Measurements from ENCODE around the gene CLRN2. TPM values are rescaled to one million over a fixed set of nuclear protein-coding genes. Genes with fewer than 3 reads are reported as not detected.

Gene CLRN2
- total RNA-seq, 1 experiment from 2014 or later = not detected

DNA sequence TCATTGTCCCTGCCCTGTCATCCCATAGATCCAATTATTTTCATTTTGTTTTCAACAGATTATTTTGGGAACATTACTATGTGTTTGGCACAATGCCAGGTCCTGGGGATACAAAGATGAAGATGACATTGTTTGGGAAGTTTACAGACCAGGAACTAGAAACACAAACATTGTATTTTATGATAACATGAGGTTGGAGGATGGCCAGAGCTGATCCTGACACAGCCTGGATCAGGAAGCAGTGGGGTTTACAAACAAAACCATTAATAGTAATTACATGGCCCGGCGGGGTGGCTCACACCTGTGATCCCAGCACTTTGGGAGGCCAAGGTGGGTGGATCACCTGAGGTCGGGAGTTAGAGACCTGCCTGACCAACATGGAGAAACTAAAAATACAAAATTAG, 29.9 kb downstream of the CLRN2 start:
- Histone ChIP-seq H3K4me1 (ENCODE audit: insufficient read depth, low read length) (peaks cover 1% of the 10 kb centered on the region; the same call in 1 of the 2 replicates), H3T11ph (ENCODE audit: low read length) (no peak overlapping the region), H3K9me3 (ENCODE audit: control insufficient read depth, low read depth, low read length) (no peaks in the 10 kb centered on the region), H3K23me2 (ENCODE audit: insufficient read length, low read depth, low read length, poor library complexity, severe bottlenecking) (no peaks in the 10 kb centered on the region), H3K27ac (ENCODE audit: insufficient read length, low read depth, low read length) (no peak overlapping the region), H4K5ac (ENCODE audit: insufficient read length, low read depth, low read length) (no peak overlapping the region), H2BK120ac (ENCODE audit: low read depth, low read length, poor library complexity, severe bottlenecking) (no peak overlapping the region), H3K14ac (ENCODE audit: insufficient read depth, low read length) (no peak overlapping the region), H2BK20ac (ENCODE audit: low read depth, low read length, poor library complexity, severe bottlenecking) (no peak overlapping the region), H3K79me1 (ENCODE audit: insufficient read depth, low read depth, low read length, poor library complexity, severe bottlenecking) (no peaks in the 10 kb centered on the region), H3K18ac (ENCODE audit: insufficient read length, low read depth, low read length) (no peak overlapping the region), H3K56ac (ENCODE audit: insufficient read length, low read depth, low read length) (no peak overlapping the region), H3K27me3 (ENCODE audit: insufficient read depth, low read length) (peaks cover 4% of the 10 kb centered on the region; the same call in 1 of the 2 replicates), H4K20me1 (ENCODE audit: control insufficient read depth, insufficient read depth, insufficient read length) (no peaks in the 10 kb centered on the region), H3K9ac (ENCODE audit: extremely low read depth, insufficient read length, low read length) (no peak overlapping the region), H4K91ac (ENCODE audit: insufficient read length, low read depth, low read length) (no peak overlapping the region), H2BK12ac (ENCODE audit: insufficient read length, low read depth, low read length) (no peak overlapping the region), H2BK5ac (ENCODE audit: insufficient read length, low read length) (no peak overlapping the region), H3K4me2 (ENCODE audit: insufficient read depth, insufficient read length, low read length) (no peak overlapping the region), H2AK5ac (ENCODE audit: insufficient read length, low read length) (no peak overlapping the region), H3K79me2 (ENCODE audit: insufficient read depth, low read length) (no peaks in the 10 kb centered on the region), H3K4ac (ENCODE audit: low read depth, low read length) (no peak overlapping the region), H4K8ac (replicated peaks; ENCODE audit: insufficient read length, low read depth, low read length) (no peak overlapping the region), H2BK15ac (ENCODE audit: low read depth, low read length) (no peak overlapping the region), H3K23ac (ENCODE audit: insufficient read length, low read depth, low read length) (no peak overlapping the region), H2AFZ (ENCODE audit: low read length) (no peak overlapping the region)
- no CpG with 5 or more reads among the region's 3 CpGs for WGBS (ENCODE audit: extremely low coverage, insufficient read length, low lambda C conversion rate)
- TF ChIP-seq, protein P1, sequence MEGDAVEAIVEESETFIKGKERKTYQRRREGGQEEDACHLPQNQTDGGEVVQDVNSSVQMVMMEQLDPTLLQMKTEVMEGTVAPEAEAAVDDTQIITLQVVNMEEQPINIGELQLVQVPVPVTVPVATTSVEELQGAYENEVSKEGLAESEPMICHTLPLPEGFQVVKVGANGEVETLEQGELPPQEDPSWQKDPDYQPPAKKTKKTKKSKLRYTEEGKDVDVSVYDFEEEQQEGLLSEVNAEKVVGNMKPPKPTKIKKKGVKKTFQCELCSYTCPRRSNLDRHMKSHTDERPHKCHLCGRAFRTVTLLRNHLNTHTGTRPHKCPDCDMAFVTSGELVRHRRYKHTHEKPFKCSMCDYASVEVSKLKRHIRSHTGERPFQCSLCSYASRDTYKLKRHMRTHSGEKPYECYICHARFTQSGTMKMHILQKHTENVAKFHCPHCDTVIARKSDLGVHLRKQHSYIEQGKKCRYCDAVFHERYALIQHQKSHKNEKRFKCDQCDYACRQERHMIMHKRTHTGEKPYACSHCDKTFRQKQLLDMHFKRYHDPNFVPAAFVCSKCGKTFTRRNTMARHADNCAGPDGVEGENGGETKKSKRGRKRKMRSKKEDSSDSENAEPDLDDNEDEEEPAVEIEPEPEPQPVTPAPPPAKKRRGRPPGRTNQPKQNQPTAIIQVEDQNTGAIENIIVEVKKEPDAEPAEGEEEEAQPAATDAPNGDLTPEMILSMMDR (conservative IDR thresholded peaks at IDR 0.05) = no peak
- H3K4me3 Mint-ChIP-seq = no peak overlapping the region
- DNase-seq = no peak
- H3K36me3 Mint-ChIP-seq (ENCODE audit: insufficient read depth in 1 of 3, low read depth in 3 of 3) = no peaks in the 10 kb centered on the region
- H3K27me3 Mint-ChIP-seq (ENCODE audit: low read depth) = peaks cover 51% of the 10 kb centered on the region
- peaks cover 8 to 14% of the 10 kb centered on the region in 2 experiments for H3K4me1 Mint-ChIP-seq
- H3K9me3 Mint-ChIP-seq = no peaks in the 10 kb centered on the region; a peak in 1 of 5 replicates
- no peak overlapping the region for H3K27ac Mint-ChIP-seq

Measured in H9 (cell line).